Measurements from ENCODE around the gene DUSP22. TPM values are rescaled to one million over a fixed set of nuclear protein-coding genes. Genes with fewer than 3 reads are reported as not detected.

Gene DUSP22
- total and polyA plus RNA-seq, 2 experiments from 2014 or later, result 12.8 to 36.8 TPM

GRCh38 chr6:356828-357251, 64.6 kb downstream of the DUSP22 start (continued):
- no peak for TF ChIP-seq NANOG (IDR thresholded peaks at IDR 0.05; ENCODE audit: borderline replicate concordance)
- TF ChIP-seq ZNF114 (CRISPR knock-in tag; IDR thresholded peaks at IDR 0.05), result no peak
- no peak for TF ChIP-seq POLR2AphosphoS5 (IDR thresholded peaks at IDR 0.05; ENCODE audit: low read depth)
- no peak for TF ChIP-seq REST (IDR thresholded peaks at IDR 0.05; ENCODE audit: unreplicated experiment)
- no peak for TF ChIP-seq ETS1 (IDR thresholded peaks at IDR 0.05)
- TF ChIP-seq CTCF (conservative IDR thresholded peaks at IDR 0.05; ENCODE audit: low read depth in 2 of 2), result no peak

- Histone ChIP-seq H3K27me3 (ENCODE audit: insufficient read depth) (no peaks in the 10 kb centered on the region), H3K79me2 (replicated peaks; ENCODE audit: insufficient read depth) (no peaks in the 10 kb centered on the region), H3K4me2 (no peak overlapping the region), H3K9me2 (ENCODE audit: insufficient read depth) (no peaks in the 10 kb centered on the region), H3K27ac (ENCODE audit: low read depth) (no peak overlapping the region), H3K36me3 (ENCODE audit: insufficient read depth) (peaks cover 6% of the 10 kb centered on the region; the same call in 1 of the 2 replicates), H3K4me1 (ENCODE audit: insufficient read depth) (no peaks in the 10 kb centered on the region), H2AFZ (no peak overlapping the region), H3K4me3 (no peak overlapping the region), H3F3A (replicated peaks; ENCODE audit: low read depth) (no peaks in the 10 kb centered on the region), H4K20me1 (replicated peaks; ENCODE audit: insufficient read depth) (no peaks in the 10 kb centered on the region; the same call in 1 of the 2 replicates)
- ATAC-seq (no peak), DNase-seq (ENCODE audit: low spot score) (no peak)
- Mint-ChIP-seq H3K27ac (no peak overlapping the region), H3K4me1 (peaks cover 7% of the 10 kb centered on the region; the same call in 2 of the 3 replicates), H3K9me3 (peaks cover 99% of the 10 kb centered on the region), H3K4me3 (no peak overlapping the region), H3K27me3 (ENCODE audit: insufficient read depth, low read depth, poor library complexity) (peaks cover 19% of the 10 kb centered on the region), H3K36me3 (ENCODE audit: low read depth) (peaks cover 34% of the 10 kb centered on the region)
- TF ChIP-seq JUNB (IDR thresholded peaks at IDR 0.05; ENCODE audit: unreplicated experiment), result no peak
- no peak for TF ChIP-seq EZH2phosphoT487 (IDR thresholded peaks at IDR 0.05; ENCODE audit: unreplicated experiment)
- TF ChIP-seq ZNF462 (CRISPR knock-in tag; IDR thresholded peaks at IDR 0.05), result no peak
- no peak for TF ChIP-seq EZH2 (IDR thresholded peaks at IDR 0.05; ENCODE audit: low read depth, unreplicated experiment)
- TF ChIP-seq POLR2AphosphoS5 (IDR thresholded peaks at IDR 0.05; ENCODE audit: low read depth), result no peak
- no peak for TF ChIP-seq ZNF331 (CRISPR knock-in tag; IDR thresholded peaks at IDR 0.05; ENCODE audit: low read depth)
Measured at GRCh38 chr6:357261-357790, 65.0 kb downstream of the DUSP22 start.
